ENCODE measurements around the gene KSR1. TPM values are rescaled to one million over a fixed set of nuclear protein-coding genes. Genes with fewer than 3 reads are reported as not detected.

KSR1 gene
- total RNA-seq, 1 donor from 2014 or later, result 114 TPM

- POLR2A ChIA-PET, result no interaction called here
- Mint-ChIP-seq H3K4me3 (no peak overlapping the region), H3K4me1 (peaks cover 21% of the 10 kb centered on the region), H3K36me3 (ENCODE audit: low read depth) (peaks cover 78% of the 10 kb centered on the region), H3K9me3 (no peaks in the 10 kb centered on the region), H3K27me3 (no peaks in the 10 kb centered on the region), H3K27ac (no peak overlapping the region)
- no peak for ATAC-seq (ENCODE audit: low read depth)
- no peak for DNase-seq
- CTCF ChIA-PET, result no interaction called here
- intact Hi-C loops (cut with micrococcal nuclease), result no loop called here
- no peak for TF ChIP-seq CTCF (IDR thresholded peaks at IDR 0.05)
These were observed 162.2 kb downstream of the KSR1 start for GRCh38 chr17:27618417-27618816.

- peaks cover 21% of the 10 kb centered on the region for H3K4me1 Mint-ChIP-seq
- no peaks in the 10 kb centered on the region for H3K27me3 Mint-ChIP-seq
- H3K9me3 Mint-ChIP-seq, result no peaks in the 10 kb centered on the region
- peaks cover 69% of the 10 kb centered on the region for H3K36me3 Mint-ChIP-seq (ENCODE audit: low read depth)
- ChIA-PET POLR2A (no interaction called here), CTCF (no interaction called here)
- H3K4me3 Mint-ChIP-seq, result no peak overlapping the region
- ATAC-seq (ENCODE audit: low read depth), result no peak
- intact Hi-C loops (cut with micrococcal nuclease), result no loop called here
- no peak for TF ChIP-seq CTCF (IDR thresholded peaks at IDR 0.05)
- DNase-seq, result no peak
- no peak overlapping the region for H3K27ac Mint-ChIP-seq
These were observed 164.5 kb downstream of the KSR1 start for GRCh38 chr17:27620721-27621120.

GRCh38 chr17:27621536-27621935 lies 165.3 kb downstream of the KSR1 start:
- no peak for ATAC-seq (ENCODE audit: low read depth)
- no peak overlapping the region for H3K4me3 Mint-ChIP-seq
- peaks cover 68% of the 10 kb centered on the region for H3K36me3 Mint-ChIP-seq (ENCODE audit: low read depth)
- intact Hi-C loops (cut with micrococcal nuclease), result no loop called here
- CTCF ChIA-PET, result no interaction called here
- H3K27ac Mint-ChIP-seq, result no peak overlapping the region
- DNase-seq, result no peak
- H3K9me3 Mint-ChIP-seq, result peaks cover 2% of the 10 kb centered on the region
- TF ChIP-seq CTCF (IDR thresholded peaks at IDR 0.05), result no peak
- H3K4me1 Mint-ChIP-seq, result peaks cover 21% of the 10 kb centered on the region
- no peaks in the 10 kb centered on the region for H3K27me3 Mint-ChIP-seq
- POLR2A ChIA-PET, result no interaction called here

- ATAC-seq (ENCODE audit: low read depth) (no peak), DNase-seq (no peak)
- no peaks in the 10 kb centered on the region for H3K27me3 Mint-ChIP-seq
- H3K36me3 Mint-ChIP-seq (ENCODE audit: low read depth), result peaks cover 66% of the 10 kb centered on the region
- intact Hi-C loops (cut with micrococcal nuclease), result no loop called here
- H3K27ac Mint-ChIP-seq, result no peak overlapping the region
- no peak overlapping the region for H3K4me3 Mint-ChIP-seq
- H3K9me3 Mint-ChIP-seq, result peaks cover 2% of the 10 kb centered on the region
- TF ChIP-seq CTCF (IDR thresholded peaks at IDR 0.05), result no peak
- H3K4me1 Mint-ChIP-seq, result peaks cover 21% of the 10 kb centered on the region
- ChIA-PET CTCF (interaction anchor here (2.4 kb wide), 1 partner anchor 19 kb away, joined by 5 read pairs; no protein-coding TSS in a partner anchor), POLR2A (no interaction called here)
These were observed 165.8 kb downstream of the KSR1 start for GRCh38 chr17:27621942-27622559.

- POLR2A ChIA-PET, result no interaction called here
- intact Hi-C loops (cut with micrococcal nuclease), result no loop called here
- CTCF ChIA-PET, result interaction anchor here (2.4 kb wide), 1 partner anchor 20 kb away, joined by 5 read pairs; no protein-coding TSS in a partner anchor
- no peaks in the 10 kb centered on the region for H3K27me3 Mint-ChIP-seq
- H3K4me3 Mint-ChIP-seq, result no peak overlapping the region
- peaks cover 58% of the 10 kb centered on the region for H3K36me3 Mint-ChIP-seq (ENCODE audit: low read depth)
- TF ChIP-seq CTCF (IDR thresholded peaks at IDR 0.05), result no peak
- H3K27ac Mint-ChIP-seq, result no peak overlapping the region
- DNase-seq (no peak), ATAC-seq (ENCODE audit: low read depth) (no peak)
- H3K4me1 Mint-ChIP-seq, result peaks cover 21% of the 10 kb centered on the region
- H3K9me3 Mint-ChIP-seq, result peaks cover 2% of the 10 kb centered on the region
These were observed 166.7 kb downstream of the KSR1 start for GRCh38 chr17:27622986-27623385.
